GM19438 (cell line): ENCODE measurements around the gene FPR1.
A peak's percentile ranks its signal among the peaks of the same experiment; 100 is the strongest.

ENCODE experiments used
- ATAC-seq: cut with Tn5 transposase; IDR thresholded peaks from one replicate; pipeline ENCODE4 v1.9.1; 2021; ENCODE audit warnings: low read depth; ENCODE audit not compliant: unreplicated experiment

The FPR1 gene

DNA sequence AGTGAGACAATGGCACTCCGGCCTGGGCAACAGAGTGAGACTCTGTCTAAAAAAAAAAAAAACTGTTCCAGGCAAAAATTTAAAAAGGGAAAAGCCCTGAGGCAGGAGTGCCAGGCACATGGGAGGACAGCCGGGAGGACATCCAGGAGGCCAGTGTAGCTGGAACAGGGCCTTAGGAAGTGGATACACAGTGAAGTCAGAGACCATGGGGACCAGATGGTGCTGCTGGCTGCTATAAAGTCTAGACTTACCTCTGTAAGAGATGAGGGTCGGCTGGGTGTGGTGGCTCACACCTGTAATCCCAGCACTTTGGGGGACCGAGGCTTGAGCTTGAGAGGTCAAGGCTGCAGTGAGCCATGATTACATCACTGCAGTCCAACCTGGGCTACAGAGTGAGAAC lies 42.9 kb downstream of the FPR1 start:
- ATAC-seq = no peak

DNA sequence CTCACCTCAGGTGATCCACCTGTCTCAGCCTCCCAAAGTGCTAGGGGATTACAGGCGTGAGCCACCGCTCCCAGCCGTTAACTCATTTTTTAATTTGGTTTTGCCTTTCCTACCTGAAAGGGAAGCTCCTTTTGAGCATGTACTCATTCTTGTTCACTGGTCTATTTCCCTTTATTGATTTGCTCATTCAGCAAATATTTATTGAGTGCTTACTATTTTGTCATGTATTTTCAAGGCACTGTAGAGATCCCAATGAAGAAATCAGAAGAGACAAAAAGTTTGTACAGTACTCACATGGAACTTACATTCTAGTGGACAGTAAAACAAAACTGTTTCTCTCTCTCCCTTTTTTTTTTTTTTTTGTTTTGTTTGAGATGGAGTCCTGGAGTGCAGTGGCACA lies 44.8 kb downstream of the FPR1 start:
- no peak for ATAC-seq

DNA sequence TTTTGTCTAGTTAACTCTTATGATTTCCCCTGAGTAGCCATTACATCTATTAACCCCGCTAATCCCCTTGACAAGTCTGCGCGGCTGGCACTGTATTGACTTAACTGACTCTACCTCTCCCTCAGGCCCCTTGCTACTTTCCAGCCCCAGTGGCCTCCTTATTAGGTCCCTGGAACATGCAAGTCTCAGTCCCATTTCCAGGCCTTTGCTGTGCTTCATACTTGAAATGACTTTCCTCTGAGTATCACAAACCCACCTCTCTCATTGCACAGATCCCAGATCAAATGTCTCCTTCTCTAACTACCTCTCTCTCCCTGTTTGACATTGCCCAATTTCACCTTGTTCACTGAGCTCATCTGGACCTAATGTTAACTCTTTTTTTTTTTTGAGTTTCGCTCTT lies 45.4 kb downstream of the FPR1 start:
- no peak for ATAC-seq

DNA sequence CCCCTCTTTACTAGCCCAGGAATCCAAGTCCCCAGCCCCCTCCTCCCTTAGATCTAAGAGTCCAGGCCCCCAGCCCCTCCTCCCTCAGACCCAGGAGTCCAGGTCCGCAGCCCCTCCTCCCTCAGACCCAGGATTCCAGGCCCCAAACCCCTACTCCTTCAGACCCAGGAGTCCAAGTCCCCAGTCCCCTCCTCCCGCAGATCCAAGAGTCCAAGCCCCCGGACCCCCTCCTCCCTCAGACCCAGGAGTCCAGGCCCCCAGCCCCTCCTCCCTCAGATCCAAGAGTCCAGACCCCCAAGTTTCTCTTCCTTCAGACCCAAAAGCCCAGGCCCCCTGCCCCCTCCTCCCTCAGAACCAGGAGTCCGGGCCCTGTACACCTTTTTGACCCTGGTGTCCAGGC lies 47.1 kb downstream of the FPR1 start:
- no peak for ATAC-seq

DNA sequence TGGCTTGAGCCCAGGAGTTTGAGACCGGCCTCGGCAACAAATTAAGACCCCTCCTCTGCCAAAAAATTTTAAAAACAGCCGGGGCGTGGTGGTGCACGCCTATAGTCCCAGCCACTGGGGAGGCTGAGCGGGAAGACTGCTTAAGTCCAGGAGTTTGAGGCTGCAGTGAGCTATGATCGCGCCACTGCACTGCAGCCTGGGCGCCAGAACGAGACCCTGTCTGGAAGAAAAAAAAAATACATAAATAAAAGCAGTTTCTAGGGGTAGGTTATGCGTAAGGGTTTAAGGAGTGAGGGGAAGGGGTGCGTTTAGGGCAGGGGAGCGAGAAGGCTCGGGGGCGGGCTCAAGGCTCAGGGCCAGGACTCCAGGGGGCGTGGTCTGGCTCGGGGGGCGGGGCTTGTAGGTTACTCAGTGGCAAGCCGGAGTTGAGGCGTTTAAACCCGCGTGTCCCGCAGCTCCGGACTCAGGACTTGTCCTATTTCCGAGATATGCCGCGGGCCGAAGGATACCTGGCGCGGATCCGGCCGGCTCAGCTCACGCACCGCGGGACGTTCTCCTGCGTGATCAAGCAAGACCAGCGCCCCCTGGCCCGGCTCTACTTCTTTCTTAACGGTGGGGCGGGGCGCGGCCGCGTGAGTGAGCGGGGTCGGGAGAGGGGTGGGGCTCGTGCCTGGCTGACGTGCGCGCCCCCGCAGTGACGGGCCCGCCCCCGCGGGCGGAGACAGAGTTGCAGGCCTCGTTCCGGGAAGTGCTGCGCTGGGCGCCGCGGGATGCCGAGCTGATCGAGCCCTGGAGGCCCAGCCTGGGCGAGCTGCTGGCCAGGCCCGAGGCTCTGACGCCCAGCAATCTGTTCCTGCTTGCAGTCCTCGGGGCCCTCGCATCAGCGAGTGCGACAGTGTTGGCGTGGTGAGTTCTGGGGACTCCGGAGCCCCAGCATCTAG lies 47.8 kb downstream of the FPR1 start:
- peak; percentile 87 for ATAC-seq

DNA sequence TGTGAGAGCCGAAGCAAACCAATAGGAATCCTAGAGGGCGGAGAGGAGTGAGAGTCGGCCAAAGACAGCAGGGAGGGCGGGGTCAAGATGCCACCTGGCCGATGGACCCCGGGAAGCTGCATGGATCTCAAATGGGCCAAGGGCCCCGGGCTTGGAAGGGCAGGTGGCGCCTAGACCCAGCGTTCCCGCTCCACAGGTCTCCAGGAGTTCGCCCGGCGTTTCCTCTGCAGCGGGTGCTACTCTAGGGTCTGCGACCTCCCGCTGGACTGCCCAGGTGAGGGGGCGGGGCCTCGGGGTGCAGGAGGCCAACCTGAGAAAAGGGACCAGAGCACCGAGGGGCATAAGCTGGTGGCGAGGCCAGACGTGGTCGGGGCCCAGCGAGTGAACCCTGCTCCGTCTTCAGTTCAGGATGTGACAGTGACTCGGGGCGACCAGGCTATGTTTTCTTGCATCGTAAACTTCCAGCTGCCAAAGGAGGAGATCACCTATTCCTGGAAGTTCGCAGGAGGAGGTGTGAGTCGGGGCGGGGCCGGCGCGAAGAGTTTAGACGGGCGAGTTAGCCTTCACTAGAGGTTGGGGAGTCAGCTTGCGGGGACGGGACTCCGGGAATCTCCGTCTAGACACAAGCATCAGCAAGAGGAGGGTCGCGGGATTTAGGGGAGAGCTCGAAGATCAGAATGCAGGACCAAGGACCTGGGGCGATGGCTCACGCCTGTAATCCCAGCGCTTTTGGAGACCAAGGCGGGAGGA lies 48.7 kb downstream of the FPR1 start:
- ATAC-seq = no peak

DNA sequence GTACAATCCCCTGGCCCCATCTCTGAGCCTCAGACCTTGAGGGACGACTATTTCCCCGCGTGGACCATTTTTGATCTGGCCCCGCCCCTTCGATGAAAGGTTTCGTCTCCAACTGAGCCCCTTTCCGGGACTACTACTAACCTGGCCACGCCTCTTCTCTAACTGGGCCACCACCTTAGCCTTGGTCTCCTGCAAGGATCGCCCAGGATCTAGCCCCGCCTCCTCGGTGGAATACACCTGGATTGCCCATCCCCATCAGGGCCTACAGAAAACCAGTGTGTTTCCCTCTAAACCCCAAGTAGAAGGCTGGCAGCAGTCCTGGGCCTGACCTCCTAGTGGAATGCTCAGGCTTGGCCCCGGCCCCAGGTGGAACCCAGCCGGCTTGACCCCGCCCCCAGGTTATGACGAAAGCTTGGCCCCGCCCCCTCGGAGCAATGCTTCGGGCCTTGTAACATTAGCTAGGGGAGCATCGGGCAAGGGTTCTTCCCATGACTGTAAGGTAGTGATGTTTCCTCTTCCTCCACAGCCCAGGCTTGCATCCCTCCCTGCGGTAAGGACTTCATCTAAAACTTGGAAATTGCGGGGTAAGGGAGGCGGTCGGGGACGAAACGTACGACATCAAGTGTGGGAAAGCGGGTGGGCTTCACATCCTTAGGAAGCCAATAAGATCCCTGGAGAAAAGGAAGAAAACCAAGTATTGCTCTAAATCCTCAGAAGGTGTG lies 49.4 kb downstream of the FPR1 start:
- no peak for ATAC-seq

DNA sequence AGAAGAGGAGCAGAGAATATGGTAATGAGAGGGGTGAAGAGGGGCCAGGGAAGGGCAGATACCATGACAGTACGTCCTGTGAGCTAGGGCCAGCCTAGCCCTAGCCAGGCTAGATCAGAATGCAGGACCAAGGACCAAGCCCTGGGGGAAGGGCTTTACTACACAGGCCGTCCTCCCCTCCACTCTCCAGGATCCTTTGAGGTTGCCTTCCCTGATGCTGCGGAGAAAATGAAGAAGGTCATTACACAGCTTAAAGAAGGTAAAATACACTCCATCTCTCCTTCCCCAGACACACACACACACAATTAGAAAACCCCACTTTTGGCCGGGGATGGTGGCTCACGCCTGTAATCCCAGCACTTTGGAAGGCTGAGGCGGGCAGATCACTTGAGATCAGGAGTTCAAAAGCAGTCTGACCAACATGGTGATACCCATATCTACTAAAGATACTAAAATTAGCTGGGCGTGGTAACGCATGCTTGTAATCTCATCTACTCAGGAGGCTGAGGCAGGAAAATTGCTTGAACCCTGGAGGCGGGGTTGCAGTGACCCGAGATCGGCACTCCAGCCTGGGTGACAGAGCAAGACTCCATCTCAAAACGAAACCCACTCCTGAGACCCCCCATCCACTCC lies 50.1 kb downstream of the FPR1 start:
- ATAC-seq = no peak

DNA sequence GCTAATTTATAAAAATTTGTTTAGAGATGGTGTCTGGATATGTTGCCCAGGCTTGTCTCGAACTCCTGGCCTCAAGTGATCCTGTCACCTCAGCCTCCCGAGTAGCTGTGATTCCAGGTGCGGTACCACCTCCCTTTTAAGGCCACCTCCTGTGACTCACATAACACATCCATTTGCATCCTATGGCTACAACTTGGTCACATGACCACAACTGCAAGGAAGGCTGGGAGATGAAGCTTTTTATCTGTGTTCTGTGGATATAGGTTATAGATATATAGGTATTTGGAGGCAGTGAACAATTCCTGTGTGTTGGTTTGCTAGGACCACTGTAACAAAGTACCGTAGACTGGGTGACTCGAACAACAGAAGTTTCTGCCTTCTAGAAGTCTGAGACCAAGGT lies 52.5 kb downstream of the FPR1 start:
- no peak for ATAC-seq

DNA sequence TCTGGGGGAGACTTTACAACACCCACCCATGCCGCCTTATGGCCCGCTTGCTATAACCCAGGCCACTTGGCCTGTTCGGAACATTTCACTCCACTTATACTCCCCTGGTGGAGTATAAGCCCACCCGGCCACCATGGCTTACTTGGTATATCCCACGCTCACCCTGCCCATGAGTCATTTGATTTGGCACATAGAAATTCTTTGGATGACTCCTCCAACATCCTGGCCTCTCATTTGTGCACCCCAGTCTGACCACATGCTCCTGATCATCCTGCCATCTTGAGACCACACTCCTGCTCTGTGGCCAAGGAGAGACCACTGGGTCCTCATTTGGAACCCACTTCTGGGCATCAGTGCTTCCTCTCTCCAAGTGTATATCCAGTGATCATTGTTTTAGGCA lies 53.4 kb downstream of the FPR1 start:
- no peak for ATAC-seq

DNA sequence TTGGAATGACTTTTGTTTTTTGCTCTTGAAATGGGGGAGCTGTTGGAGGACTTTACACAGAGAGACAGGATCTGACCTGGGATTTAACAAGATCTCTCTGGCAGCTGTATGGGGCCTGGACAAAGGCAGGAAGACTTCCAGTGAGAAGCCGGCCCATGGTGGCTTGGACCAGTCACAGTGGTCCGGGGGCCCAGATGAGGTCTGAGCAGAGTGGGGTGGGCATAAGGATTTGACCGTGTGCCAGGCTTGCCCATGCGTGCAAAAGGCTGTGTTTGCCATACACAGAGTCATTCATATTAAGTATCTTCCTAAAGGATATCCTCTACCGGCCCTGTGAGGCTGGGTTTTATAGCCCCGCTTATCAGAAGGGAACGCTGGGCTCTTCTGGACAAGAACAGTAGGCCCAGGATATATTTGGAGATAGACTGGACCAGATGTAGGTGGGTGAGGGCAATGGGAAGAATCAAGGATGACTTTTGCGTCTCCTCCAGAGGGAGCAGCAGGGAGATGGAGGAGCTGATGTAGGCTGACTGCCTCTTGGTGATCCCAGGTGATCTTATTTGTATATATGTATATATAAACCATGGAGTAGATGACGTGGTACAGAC lies 54.4 kb downstream of the FPR1 start:
- ATAC-seq = no peak

DNA sequence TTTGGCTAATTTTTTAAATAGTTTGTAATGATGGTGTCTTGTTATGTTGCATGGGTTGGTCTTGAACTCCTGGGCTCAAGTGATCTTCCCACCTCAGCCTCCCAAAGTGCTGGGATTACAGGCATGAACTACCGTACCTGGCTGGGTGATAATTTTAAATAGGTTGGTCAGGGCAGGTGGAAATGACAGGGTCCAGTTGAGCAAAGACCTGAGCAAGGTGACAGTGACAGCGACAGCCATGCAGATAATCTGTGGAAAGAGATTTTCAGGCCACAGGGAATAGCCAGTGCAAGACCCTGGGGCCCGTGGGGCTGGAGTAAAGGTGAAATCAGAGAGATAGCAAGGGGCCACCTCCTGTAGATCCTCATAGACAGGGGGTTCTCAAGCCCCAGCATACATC lies 55.1 kb downstream of the FPR1 start:
- ATAC-seq = no peak
